Activated T-cell treated with anti-CD3 and anti-CD28 coated beads for 48 hours (primary cell): ENCODE measurements around the gene CMIP.

Experiments used
- DNase-seq: peaks from one replicate; pipeline ENCODE4 v3.0.0-alpha.2; 2020; ENCODE audit warnings: low read depth

Gene CMIP

DNA sequence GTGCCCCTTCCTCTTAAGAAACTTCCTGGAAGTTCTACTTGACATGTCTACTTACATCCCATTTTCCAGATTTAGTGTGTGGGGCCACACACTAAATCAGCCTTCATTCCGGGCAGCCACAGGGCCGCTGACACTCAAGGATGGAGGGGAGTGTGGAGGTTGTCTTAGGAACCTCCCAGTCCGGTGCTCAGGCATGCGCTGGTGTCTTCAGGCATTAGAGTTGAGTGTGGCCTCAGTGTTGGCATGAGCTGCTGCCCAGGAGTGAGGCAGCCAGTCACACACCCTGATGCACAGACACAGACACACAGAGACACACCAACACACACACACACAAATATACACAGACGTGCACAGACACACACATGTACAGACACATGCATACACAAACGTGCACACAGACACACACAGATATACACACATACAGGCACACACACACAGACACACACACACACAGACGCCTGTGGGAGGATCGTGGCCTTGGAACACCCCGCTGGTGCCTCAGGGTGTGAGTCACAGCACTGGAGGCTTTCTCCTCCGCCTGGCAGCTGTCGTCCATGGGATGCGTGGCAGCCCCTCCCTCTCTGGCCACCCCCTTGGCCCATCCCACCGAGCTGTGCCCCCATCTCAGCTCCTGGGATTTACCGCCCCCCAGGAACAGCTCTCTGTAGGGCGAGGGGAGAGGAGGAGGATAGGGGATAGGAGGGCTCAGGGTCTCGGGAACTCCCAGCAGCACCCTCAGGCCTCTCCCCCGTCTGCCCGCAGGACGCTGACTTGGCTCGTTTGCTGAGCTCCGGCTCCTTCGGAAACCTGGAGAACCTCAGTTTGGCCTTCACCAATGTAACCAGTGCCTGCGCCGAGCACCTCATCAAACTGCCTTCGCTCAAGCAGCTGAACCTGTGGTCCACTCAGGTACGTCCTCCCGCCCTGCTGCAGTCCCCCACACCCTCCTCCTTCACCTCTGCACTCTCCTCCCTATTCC, 258.9 kb downstream of the CMIP start:
- no peak for DNase-seq

DNA sequence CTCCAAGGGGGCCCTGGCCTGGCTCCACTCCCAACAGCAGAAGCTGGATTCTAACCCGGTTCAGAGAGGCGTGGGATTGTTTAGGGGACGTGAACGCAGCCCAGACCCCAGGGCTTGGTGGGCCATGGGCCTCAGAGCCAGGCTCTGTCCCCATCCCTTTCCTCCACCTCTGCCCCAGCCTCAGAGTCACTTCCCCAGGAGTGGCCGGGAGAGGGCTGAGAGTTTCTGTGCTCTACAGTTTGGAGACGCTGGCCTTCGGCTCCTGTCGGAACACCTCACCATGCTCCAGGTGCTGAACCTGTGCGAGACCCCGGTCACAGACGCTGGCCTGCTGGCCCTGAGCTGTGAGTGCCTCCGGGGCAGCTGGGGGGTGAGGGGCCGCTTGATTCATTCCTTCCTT, 260.7 kb downstream of the CMIP start:
- DNase-seq, result no peak

DNA sequence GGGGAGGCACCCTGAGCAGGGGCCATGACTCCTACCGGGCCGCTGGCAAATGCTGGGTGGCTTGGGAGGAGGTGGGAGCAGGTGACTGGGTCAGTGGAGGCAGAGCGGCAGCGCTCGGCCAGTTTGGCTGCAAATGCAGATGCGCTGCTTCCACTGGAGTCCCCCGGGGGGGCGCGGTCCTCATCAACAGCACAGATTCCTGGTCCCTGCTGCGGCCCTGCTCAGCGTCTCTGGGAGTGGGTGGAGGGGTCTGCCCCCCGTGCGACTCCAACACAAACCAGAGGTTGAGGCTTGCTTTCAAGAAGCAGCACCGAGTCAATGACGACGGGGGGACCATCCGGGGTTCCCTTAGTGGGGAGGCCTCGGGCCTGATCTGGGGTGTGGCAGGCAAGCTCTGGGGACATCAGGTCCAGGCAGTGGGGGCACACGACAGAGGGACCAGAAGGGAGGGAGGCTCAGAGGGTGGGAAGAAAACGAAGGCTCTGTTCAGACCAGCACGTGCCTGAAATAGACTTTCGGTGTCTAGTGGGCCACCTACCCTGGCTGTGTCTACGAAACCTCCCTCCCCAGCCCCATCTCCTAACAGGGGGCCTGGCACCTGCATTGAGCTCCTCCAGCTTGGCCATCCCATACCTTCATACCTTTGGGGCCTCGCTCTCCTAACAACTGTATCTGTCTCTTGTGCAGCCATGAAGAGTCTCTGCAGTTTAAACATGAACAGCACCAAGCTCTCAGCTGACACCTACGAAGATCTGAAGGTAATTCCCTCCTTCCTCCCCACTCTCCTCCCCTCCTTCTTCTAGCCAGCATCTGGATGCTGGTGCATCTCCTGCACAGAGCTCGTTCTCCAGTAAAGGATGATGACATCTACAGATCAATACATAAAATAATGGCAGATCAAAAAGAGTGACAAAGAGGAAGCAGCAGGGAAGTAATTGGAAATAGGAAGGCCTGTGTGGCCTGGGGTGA, 262.0 kb downstream of the CMIP start:
- DNase-seq, result no peak

DNA sequence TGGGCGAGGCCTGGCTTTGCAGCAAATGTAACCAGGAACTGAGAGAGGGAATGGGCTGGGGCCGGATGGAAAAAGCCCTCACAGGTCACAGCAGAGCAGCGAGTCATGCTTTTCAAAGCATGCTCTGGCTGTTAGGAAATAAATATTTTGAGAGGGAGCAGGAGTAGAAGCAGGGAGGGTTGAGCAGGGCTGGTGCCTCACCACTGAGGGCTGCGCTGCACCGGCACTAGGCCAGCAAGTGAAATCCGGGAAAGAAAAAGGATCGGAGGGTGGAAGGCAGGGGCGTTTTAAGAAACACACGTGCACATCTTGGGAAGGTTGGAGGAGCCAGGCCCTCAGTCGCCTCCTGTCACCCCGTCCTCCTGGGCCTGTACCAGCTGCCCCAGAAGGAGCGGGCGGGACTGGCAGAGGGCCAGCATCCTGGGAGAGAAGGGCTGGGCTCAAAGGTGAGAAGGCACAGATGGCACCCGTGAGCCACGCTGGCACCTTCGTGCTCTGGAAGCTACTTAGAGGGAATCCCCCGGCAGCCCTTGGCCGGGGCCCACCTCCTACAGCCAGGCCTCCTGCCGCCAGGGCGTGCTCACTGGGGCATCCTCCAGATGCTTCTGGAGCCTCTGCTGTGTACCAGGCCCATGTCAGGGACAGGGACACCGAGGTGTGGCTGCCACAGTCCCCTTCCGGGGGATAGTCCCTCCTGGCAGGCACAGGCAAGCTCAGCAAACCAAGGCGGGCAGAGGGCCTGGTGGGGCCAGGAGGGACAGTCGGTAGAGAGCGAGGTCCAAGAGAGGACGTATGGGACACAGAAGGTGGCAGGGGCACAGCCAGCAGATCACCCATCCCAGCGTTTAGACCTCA, 263.0 kb downstream of the CMIP start:
- DNase-seq, result no peak

DNA sequence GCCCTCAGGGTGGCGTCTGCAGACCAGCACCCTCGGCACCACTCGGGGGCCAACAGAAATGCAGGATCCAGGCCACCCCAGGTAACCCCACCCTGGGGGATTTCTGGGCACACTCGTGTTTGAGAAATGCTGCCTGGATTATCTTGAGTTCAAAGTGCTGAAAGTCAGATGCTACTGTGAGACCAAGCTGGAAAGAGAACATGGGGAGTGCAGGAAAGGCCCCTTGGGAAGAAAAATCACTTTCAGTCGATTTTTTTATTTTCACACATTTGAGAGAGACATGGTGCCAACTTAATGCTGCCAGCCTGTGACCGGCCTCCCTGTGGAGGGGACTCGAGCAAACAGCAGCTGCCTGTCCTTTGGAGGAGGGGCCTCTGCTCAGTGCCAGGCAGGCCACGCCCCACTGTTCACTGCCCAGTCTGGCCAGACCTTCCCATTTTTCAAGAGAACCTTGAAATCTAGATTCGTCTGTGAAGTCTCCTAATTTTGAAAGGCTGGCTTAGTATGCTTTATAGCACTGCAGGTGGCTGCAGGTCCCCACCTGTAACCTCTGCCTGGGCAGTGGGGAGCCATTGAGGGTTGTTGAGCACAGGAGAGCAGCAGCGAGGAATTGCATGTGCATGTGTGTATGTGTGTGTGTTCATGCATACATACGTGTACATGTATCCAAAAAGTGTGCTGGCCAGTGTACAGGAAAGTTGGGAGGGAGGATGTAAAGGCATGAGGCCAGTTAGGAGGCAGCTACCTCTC, 263.8 kb downstream of the CMIP start:
- DNase-seq, result no peak

DNA sequence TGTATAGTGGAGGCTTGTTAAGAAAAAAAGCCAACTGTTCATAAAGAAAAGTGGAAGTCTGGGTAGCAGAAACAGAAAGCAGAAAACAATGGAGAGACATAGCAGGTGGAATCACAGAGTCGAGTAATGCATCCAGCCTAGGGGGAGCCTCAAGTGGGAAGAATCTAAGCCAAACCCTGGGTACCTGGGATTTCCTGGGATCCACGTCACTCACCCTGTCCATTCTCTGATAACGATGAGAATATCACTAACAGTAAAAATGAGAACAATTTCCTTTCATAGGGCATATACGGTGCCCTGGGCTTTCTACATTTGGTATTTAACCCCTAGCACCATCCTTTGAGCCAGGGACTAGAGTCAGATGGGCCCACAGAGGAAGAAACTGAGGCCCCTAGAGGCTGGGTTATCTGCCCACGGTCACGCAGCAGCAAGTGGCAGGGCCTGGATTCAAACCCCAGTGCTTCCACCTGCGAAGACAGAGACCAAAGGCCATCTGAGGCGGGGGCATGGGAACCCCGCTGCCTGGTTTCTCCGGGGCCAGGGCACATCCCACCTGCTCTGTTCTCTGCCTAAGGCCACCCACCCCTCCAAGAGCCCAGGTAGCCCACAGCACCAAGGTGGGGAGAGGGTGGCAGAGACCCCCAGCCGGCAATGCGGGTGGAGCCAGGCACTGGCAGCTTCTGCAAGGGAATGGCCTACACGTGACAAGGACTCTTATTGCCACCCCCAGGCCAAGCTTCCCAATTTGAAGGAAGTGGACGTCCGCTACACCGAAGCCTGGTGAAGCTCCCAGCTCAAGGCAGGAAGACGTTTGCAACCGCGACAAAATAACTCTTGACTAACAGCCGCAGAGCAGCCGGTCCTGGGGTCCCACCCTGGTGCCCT, 264.6 kb downstream of the CMIP start:
- DNase-seq, result no peak

DNA sequence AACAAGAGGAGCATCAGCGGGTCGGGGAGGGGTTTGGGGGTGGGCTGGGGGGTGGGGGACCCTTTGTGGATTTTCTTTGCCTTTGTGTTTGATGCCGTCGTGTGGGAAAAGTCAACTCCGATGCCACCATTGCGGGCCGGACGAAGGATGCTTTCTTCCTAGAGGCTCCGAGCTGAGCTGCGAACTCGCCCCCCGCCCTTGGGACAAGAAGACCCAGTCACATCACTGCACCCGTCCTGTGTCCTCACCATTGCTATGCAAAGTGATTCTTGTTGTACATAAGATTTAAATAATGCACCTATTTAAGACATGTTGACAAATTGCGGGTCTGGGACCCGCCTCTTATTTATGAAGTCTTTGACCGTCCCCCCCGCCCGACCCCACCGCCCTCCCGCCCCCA, 265.4 kb downstream of the CMIP start:
- DNase-seq, result no peak

DNA sequence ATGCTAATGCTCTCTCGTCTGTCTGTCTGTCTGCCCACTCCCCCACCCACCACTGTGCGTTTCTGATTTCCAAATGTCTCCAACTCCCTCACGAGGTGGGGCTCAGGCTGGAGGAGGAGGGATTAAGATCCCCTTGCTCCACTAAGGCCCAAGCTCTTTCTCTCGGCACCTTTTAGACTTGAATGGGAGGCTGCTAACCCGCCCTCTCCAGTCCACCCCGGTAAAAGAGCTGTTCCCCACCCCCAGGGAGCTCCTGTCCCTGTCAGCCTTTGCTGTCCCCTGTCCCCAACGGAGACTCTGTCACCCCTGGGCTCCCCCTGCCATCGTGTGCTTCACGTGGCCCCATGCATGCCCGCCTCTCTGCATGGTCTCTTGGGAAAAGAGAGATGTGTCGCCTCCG, 266.0 kb downstream of the CMIP start:
- no peak for DNase-seq

DNA sequence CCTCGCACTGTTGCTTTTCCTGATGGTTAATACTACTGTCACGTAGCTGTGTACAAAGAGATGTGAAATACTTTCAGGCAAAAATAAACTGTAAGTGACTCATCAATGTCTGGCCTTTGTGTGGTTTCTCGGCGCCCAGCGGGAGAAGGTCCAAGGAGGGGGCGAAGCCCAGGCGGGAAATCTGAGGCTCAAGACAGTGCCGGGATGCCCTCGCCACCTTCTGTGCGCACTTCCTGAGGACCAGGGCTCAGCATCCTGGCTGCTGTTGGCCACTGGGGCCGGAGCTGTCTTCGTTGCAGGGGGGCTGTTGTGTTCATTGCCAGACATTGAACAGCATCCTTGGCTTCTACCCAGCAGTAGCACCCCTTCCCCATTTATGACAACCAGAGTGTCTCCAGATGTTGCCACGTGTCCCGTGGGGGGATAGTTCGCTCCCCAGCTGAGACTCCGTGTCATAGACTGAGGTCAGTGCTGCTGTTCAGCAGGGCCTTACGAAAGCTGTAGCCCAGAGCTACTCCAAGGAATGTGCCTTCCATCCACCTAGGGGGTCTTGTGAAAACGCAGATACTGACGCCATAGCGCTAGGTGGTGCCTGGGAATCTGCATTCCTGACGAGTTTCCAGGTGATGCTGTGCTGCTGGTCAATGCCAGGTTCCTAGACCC, 267.2 kb downstream of the CMIP start:
- DNase-seq, result no peak

DNA sequence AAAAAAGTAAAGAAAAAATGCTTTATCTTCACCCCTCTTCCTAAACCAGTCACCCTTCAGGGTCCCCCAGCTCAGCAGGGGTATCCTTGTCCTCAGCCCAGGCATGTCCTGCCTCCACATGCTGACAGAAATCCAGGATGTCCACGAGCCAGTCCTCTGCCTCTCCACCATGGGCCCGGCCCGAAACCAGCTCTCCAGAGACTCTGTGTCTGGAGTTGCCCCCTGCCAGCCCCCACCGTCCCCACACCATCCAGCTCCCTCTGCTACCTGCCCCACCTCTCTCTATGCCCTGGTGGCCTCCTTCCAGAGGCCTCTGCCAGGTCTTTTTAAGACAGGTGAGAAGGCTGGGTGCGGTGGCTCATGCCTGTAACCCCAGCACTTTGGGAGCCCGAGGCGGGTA, 268.1 kb downstream of the CMIP start:
- DNase-seq, result no peak

DNA sequence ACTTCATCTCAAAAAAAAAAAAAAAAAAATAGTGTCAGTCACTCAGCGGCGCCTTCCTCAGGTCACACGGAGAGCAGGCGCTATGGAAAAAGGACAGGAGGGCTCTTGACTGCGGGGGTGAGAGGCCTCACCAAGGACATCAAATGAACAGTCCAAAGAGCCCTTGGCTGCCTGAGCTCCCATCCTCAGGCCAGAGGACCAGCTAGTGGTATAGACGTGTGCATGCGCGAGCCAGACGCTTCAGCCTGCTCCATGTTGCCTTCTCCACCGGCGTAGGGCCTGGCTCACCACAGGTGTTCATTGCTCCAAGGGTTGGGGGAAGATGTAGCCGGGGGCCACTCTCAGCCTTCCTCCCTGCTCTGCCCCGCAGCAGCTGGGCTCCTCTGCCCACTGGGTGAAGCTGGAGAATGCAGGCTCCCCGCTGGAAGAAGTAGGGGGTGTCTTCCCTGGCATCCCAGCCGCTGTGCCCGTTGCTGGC, 268.7 kb downstream of the CMIP start:
- DNase-seq, result no peak

DNA sequence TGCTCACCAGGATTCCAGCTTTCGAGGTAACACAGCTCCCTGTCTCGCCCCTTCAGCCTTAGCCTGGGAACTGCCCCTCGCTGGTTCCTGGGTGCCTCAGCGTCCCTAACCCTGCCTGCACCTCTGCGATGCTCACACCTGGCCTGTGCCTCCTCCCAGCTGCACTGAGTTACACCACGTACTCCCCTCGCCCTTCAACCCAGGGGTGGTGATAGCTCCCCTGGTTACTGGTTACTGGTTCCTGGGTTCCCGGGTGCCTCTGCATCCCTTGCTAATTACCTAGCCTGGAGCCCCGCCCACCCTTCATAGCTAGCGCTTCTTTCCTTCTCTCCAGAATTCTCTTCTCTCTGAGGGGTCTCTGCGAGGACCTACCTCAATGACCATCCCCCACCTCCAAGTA, 269.2 kb downstream of the CMIP start:
- no peak for DNase-seq

DNA sequence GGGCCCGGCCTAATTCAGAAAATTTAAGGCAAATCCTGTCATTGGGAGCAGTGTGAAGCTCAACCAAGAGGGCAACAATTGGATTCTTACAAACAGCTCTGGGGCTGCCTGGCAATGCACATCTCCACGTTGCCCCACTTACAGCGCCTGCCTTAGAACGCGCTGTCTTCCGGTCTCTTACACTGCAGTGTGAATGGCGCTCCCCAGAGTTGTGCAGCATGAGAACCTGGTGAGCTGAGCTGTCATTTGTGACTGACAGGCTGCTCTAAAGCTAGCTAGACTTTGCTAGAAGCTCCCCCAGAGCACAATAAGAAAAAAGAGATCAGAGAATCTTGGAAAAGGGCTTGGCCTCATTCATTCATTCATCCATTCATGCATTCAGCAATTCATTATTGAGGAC, 270.0 kb downstream of the CMIP start:
- DNase-seq, result no peak

DNA sequence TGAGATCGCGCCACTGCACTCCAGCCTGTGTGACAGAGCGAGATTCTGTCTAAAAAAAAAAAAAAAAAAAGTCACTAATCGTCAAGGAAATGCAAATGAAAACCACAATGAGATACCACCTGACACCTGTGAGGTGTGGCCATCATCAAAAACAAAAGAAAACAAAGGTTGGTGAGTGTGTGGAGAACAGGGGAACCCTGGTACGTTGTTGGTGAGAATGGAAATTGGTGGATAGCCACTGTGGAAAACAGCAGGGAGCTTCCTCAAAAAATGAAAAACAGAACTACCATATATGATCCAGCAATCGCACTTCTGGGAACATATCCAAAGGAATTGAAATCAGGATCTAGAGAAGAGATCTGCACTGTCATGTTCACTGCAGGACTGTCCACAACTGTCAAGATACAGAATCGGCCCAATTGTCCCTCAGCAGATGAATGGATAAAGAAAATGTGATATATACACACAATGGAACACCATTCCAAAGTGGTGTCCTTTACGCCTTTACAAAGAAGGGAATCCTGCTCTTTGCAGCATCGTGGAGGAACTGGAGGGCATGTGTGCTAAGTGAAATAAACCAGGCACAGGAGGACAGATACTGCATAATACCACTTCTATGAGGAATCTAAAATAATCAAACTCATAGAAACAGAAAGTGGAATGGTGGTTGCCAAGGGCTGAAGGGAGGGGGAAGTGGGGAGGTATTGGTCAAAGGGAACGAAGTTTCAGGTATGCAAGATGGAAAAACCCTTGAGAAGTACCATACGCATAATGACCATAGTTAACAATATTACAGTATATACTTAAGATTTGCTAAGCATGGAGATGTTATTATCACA, 271.0 kb downstream of the CMIP start:
- no peak for DNase-seq

DNA sequence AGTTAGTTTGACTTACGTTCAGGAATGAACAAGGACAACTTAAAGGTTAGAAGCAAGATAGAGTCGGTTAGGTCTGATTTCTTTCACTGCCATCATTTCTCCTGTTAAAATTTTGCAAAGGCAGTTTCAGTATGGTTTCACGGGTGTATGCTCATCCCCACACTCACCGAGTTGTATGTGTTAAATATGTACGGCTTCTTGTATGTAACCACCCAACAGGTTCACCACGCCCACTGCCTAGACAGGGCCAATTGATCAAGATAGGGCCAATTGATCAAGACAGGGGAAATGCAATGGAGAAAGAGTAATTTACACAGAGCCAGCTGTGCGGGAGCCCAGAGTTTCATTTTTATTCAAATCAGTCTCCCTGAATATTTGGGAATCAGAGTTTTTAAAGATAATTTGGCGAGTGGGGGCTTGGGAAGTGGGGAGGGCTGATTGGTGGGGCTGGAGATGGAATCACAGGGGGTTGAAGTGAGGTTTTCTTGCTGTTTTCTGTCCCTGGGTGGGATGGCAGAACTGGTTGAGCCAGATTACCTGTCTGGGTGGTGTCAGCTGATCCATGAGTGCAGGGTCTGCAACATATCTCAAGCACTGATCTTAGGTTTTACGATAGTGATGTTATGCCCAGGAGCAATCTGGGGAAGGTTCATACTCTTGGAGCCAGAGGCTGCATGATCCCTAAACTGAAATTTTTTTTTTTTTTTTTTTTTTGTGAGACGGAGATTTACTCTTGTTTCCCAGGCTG, 272.0 kb downstream of the CMIP start:
- no peak for DNase-seq

DNA sequence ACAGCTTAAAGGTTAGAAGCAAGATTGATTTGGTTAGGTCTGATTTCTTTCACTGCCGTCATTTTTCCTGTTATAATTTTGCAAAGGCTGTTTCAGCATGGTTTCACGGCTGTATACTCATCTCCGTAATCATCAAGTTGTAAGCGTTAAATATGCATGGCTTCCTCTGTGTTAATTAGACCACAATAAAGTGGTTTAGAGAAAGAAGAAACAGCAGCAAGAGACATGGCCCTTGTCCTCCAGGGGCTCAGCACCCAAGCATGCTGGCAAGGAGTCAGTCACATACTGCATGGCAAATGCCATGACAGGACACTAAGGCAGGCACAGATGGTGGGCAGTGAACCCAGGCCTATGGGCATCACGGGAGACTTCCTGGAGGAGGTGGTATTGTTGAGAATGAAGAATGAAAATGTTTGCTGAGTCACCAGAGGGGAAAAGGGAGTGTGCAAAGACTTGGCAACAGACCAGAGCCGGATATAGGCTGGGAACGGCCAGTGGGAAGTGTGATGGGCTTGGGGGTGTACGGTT, 273.1 kb downstream of the CMIP start:
- no peak for DNase-seq

DNA sequence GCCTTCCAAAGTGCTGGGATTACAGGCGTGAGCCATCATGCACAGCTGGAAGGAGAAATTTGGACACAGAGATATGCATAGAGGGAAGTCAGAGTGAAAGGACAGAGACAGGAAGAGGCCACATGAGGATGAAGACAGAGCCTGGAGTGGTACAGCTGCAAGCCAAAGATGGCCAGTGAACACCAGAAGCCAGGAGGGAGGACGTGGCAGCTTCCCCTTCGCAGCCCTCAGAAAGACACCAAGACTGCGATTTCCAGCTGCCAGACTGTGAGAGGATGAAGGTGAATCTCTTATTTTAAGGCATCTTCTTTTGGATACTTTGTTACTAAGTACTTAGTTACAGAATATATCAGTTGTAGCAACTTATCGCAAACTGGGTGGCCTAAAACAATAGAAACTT, 274.0 kb downstream of the CMIP start:
- no peak for DNase-seq

DNA sequence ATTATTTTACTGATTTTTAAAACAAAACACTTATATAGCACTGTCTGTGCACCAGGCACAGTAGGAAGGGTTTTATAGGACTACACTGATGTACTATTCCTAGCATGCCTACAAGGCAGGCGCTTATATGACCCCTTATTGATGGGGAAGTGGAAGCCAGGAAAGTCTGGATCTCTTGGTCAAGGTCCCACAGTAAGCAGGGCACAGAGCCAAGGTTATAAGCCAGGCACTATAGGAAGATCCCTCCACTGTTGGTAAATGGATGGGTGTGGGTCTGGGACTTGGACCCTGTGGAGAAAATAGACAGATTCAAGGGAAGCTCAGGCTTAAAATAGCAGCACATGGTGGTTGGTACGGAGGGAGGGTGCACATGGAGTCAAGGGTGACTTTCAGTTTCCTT, 275.4 kb downstream of the CMIP start:
- DNase-seq, result no peak
